GM12801 (cell line): ENCODE data around the gene MAP3K4.

Experiments used
- CTCF ChIP-seq: IDR thresholded peaks from one replicate; pipeline ENCODE4 v1.5.1; 2011; ENCODE audit warnings: control low read depth; ENCODE audit not compliant: insufficient read length; ENCODE audit errors: extremely low read depth

The MAP3K4 gene

GRCh38 chr6:161000632-161001031 is 9.1 kb downstream of the MAP3K4 start:
- TF ChIP-seq CTCF = no peak

DNA sequence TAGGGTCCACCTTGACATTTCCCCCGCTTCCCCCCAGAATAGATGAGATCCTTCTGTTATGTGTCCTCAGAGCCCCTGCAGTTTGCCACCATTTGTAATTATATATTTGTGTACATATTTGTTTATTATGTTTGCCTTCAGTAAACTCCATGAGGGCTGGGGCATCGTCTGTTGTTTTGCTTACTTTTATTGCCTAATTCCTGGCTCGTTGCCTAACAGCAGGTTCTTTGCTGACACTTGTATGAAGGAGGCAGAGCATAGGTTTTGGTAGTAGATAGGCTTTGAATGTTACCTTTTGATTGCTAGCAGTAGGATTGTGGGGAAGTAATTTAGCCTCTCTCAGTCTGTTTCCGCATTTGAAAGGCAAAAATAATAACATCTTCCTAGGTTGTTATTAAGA is 9.9 kb downstream of the MAP3K4 start:
- no peak for TF ChIP-seq CTCF

GRCh38 chr6:161003336-161003735 is 11.8 kb downstream of the MAP3K4 start:
- TF ChIP-seq CTCF = no peak

DNA sequence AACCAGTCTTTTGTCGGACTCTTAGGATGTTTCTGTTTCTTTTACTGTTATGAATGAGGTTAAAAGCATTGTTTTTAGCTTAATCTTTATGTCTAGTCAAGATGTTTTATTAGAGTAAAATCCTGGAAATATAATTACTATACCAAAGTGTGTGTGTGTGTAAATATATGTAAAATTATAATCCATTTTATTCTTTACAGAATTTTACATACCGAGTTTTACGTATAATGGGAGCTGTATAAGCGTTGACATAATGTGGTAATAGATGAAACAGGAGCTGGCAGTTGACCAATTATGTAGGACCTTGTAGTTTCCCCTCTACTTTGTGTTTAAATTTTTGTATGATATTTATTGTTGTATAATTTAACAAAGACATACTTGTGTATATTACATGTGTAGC is 16.7 kb downstream of the MAP3K4 start:
- TF ChIP-seq CTCF = no peak

- TF ChIP-seq CTCF = no peak
Observed at GRCh38 chr6:161009991-161010390, 18.4 kb downstream of the MAP3K4 start.

DNA sequence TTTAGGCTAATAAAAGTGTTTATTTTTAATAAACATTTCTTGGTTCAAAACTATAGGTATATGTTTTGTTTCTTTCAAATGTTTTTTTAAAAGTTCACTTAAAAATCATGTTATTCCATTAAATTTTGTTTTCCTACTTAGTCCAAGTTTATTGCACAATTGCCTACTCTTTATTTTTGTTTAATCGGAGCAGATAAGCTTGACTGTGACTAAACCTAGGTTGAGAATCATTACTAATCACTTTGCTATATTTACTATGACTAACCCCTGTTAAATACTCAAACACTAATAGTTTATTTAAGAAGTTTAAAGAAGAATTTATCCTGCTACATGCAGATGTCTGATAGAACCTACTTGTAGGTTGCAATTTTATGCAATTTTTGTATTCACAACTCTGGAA is 18.8 kb downstream of the MAP3K4 start:
- TF ChIP-seq CTCF = no peak

GRCh38 chr6:161011492-161012480 is 20.2 kb downstream of the MAP3K4 start:
- TF ChIP-seq CTCF = no peak
